ENCODE measurements around the gene TFCP2. TPM values are rescaled to one million over a fixed set of nuclear protein-coding genes. Genes with fewer than 3 reads are reported as not detected.

The TFCP2 gene
- total and polyA plus RNA-seq, 10 donors, result 10.2 to 33.1 (median 24.0) TPM

- TF ChIP-seq POLR2AphosphoS5 (IDR thresholded peaks at IDR 0.05), result no peak
- TF ChIP-seq CTCF (IDR thresholded peaks at IDR 0.05 in 8 of 11, conservative IDR thresholded peaks at IDR 0.05 in 3 of 11), result no peak
- no peak for TF ChIP-seq POLR2A (IDR thresholded peaks at IDR 0.05)
- Histone ChIP-seq H3K27ac (no peak overlapping the region), H3K4me1 (no peaks in the 10 kb centered on the region), H3K27me3 (replicated peaks in 1 of 7) (no peaks in the 10 kb centered on the region), H3K36me3 (peaks cover 4 to 100% (median 72%) of the 10 kb centered on the region in 6 donors), H3K9me3 (no peaks in the 10 kb centered on the region), H3K4me3 (no peak overlapping the region)
- WGBS, 5 donors, result 72 to 88% (median 75%) methylated on average over 3 of the region's 3 CpGs
- no peak for DNase-seq
- intact Hi-C loops (cut with DNase I; ENCODE audit: low total_unique reads), result no loop called here
Observed at GRCh38 chr12:51070004-51070403, 102.9 kb downstream of the TFCP2 start.

- no peak for DNase-seq
- WGBS, 5 donors, result 78 to 97% (median 88%) methylated on average over 7 of the region's 7 CpGs
- Histone ChIP-seq H3K27me3 (replicated peaks in 1 of 7) (no peaks in the 10 kb centered on the region), H3K27ac (no peak overlapping the region), H3K36me3 (peaks cover 4 to 100% (median 82%) of the 10 kb centered on the region in 6 donors), H3K9me3 (no peaks in the 10 kb centered on the region), H3K4me3 (no peak overlapping the region), H3K4me1 (no peaks in the 10 kb centered on the region)
- intact Hi-C loops (cut with DNase I; ENCODE audit: low total_unique reads), result no loop called here
- TF ChIP-seq POLR2A (IDR thresholded peaks at IDR 0.05) (no peak), POLR2AphosphoS5 (IDR thresholded peaks at IDR 0.05) (no peak), CTCF (IDR thresholded peaks at IDR 0.05 in 8 of 11, conservative IDR thresholded peaks at IDR 0.05 in 3 of 11) (no peak)
Observed at GRCh38 chr12:51067771-51068170, 105.2 kb downstream of the TFCP2 start.

DNA sequence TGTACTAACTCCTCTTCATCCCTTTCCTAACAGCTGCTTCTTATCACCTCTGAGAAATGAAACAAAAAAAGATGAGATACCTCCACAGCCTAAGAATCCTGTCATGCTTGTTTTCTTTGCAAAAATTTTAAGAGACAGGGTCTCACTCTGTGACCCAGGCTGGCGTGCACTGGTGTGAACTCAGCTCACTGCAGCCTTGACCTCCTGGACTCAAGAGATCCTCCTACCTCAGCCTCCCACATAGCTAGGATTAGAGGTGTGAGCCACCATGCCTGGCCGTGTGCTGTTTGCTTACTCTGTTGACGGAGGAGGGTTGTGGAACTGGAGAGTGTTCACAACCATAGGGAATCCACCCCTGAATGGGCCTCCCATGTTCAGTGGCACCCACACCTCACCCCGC is 105.7 kb downstream of the TFCP2 start:
- Histone ChIP-seq H3K9me3 (no peaks in the 10 kb centered on the region), H3K27ac (no peak overlapping the region), H3K4me3 (no peak overlapping the region), H3K4me1 (no peaks in the 10 kb centered on the region), H3K36me3 (peaks cover 4 to 100% (median 82%) of the 10 kb centered on the region in 6 donors), H3K27me3 (replicated peaks in 1 of 7) (no peaks in the 10 kb centered on the region)
- intact Hi-C loops (cut with DNase I; ENCODE audit: low total_unique reads), result no loop called here
- no peak for DNase-seq
- no peak for TF ChIP-seq POLR2AphosphoS5 (IDR thresholded peaks at IDR 0.05)
- TF ChIP-seq CTCF (IDR thresholded peaks at IDR 0.05 in 8 of 11, conservative IDR thresholded peaks at IDR 0.05 in 3 of 11), result no peak
- TF ChIP-seq POLR2A (IDR thresholded peaks at IDR 0.05), result no peak
- WGBS, 5 donors, result 89 to 98% (median 92%) methylated on average over 4 of the region's 4 CpGs

DNA sequence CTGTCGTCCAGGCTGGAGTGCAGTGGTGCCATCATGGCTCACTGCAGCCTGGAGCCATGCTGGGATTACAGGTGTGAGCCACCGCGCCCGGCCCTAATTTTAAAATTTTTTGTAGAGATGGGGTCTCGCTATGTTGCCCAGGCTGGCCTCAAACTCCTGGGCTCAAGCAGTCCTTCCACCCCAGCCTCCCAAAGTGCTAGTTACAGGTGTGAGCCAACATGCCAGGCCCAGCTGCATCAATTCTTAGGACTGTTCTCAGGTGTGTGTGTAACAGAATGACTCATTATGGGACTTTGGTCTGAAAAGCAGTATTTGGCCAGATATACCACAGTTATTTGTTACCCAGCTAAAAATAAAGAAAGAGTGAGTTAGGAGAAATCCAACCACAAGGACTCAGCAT is 107.4 kb downstream of the TFCP2 start:
- Histone ChIP-seq H3K27me3 (replicated peaks in 1 of 7) (no peaks in the 10 kb centered on the region), H3K4me1 (no peaks in the 10 kb centered on the region), H3K36me3 (peaks cover 0 to 100% (median 83%) of the 10 kb centered on the region in 6 donors), H3K27ac (no peak overlapping the region), H3K4me3 (no peak overlapping the region), H3K9me3 (no peaks in the 10 kb centered on the region)
- intact Hi-C loops (cut with DNase I; ENCODE audit: low total_unique reads), result no loop called here
- DNase-seq, result no peak
- TF ChIP-seq POLR2AphosphoS5 (IDR thresholded peaks at IDR 0.05), result no peak
- TF ChIP-seq CTCF (IDR thresholded peaks at IDR 0.05 in 8 of 11, conservative IDR thresholded peaks at IDR 0.05 in 3 of 11), result no peak
- TF ChIP-seq POLR2A (IDR thresholded peaks at IDR 0.05), result no peak
- WGBS, 5 donors, result 93 to 98% (median 97%) methylated on average over 5 of the region's 5 CpGs
